Measurements from ENCODE around the gene KDSR. TPM values are rescaled to one million over a fixed set of nuclear protein-coding genes. Genes with fewer than 3 reads are reported as not detected.

KDSR gene
- total RNA-seq, 1 experiment from 2014 or later = 108 TPM

DNA sequence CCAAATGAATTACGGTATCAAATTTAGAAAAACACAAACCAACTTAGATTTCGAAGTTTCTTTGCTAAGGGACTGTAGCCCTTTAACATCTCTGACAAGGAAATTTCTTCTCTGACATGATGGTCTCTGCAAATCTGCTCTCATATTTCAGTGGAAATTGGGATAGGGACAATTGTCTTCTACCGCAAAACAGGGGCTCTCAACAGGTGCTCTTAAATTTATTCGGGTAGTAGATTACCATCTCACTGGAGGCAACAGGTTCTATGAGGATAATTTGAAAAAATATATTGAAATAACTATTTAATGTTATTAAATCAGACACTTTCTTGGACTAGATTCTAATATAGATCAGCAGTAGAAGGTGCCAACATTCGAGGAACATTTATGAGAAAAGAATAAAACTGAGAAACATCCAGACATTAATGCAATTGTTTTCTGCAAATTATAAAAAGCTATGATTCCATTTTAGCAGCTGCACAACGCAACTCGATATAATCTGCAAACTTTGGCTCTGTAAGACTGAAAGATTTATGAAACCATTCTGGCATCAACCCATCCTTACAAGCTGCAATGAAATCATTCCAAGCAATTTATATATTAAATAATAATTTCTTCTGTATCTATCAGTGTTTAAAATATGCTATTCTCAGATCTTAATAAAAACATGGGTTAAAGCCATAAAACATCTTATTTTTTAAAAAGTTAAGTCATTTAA lies 37.4 kb downstream of the KDSR start:
- Mint-ChIP-seq H3K9me3 (ENCODE audit: unreplicated experiment) (no peaks in the 10 kb centered on the region), H3K27me3 (ENCODE audit: insufficient read depth, unreplicated experiment) (no peaks in the 10 kb centered on the region), H3K36me3 (ENCODE audit: insufficient read depth, unreplicated experiment) (peaks cover 55% of the 10 kb centered on the region), H3K4me1 (ENCODE audit: insufficient read depth, unreplicated experiment) (no peaks in the 10 kb centered on the region), H3K27ac (ENCODE audit: low read depth, unreplicated experiment) (no peak overlapping the region), H3K4me3 (ENCODE audit: unreplicated experiment) (no peak overlapping the region)
- intact Hi-C loops (cut with micrococcal nuclease) = no loop called here
- DNase-seq (ENCODE audit: unreplicated experiment) = no peak
- no TSS peak for BruUV-seq (replicated peaks)
- POLR2A ChIA-PET = no interaction called here
- CTCF ChIA-PET = interaction anchor here (1.3 kb wide), 1 partner anchor 10 kb away, joined by 5 read pairs; no protein-coding TSS in a partner anchor
- no peak for TF ChIP-seq CTCF (IDR thresholded peaks at IDR 0.05; ENCODE audit: unreplicated experiment)

- TF ChIP-seq CTCF (IDR thresholded peaks at IDR 0.05; ENCODE audit: unreplicated experiment) = no peak
- no TSS peak for BruUV-seq (replicated peaks)
- Mint-ChIP-seq H3K27me3 (ENCODE audit: insufficient read depth, unreplicated experiment) (no peaks in the 10 kb centered on the region), H3K9me3 (ENCODE audit: unreplicated experiment) (no peaks in the 10 kb centered on the region), H3K4me1 (ENCODE audit: insufficient read depth, unreplicated experiment) (peaks cover 8% of the 10 kb centered on the region), H3K27ac (ENCODE audit: low read depth, unreplicated experiment) (no peak overlapping the region), H3K4me3 (ENCODE audit: unreplicated experiment) (no peak overlapping the region), H3K36me3 (ENCODE audit: insufficient read depth, unreplicated experiment) (peaks cover 20% of the 10 kb centered on the region)
- DNase-seq (ENCODE audit: unreplicated experiment) = no peak
- intact Hi-C loops (cut with micrococcal nuclease) = no loop called here
- ChIA-PET POLR2A (interaction anchor here (0.7 to 5.4 kb wide), 3 partner anchors 10 to 309 kb away, joined by 3 to 17 read pairs (median 3); no protein-coding TSS in a partner anchor), CTCF (interaction anchor here (0.6 to 6.5 kb wide), 10 partner anchors 9 to 1002 kb away, joined by 3 to 100 read pairs (median 3); no protein-coding TSS in a partner anchor)
Observed at GRCh38 chr18:63326011-63326410, 41.0 kb downstream of the KDSR start.

DNA sequence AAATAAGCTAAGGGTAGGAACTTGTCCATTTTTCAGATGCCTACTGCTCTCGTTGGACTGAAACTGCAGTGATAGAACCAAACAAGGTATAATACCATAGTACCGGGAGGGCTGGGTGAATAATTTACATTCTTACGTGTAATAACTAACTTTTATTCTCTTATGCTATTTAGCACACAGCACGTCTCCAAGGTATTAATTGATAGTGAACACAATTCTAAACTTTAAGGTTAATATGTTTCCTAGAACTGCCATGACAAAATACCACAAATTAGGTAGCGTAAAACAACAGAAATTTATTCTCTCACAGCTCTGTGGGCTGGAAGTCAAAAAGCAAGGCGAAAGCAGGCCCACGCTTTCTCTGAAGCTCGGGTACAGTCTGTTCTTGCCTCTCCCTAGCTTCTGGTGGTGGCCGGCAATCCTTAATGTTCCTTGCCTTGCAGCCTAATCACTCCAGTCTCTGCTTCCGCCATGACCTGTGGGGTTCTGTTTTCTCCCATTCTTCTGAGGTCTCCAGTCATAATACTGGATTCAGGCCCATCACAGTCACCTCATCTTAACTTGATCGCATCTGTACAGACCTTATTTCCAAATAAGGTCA lies 41.8 kb downstream of the KDSR start:
- Mint-ChIP-seq H3K4me1 (ENCODE audit: insufficient read depth, unreplicated experiment) (peaks cover 8% of the 10 kb centered on the region), H3K36me3 (ENCODE audit: insufficient read depth, unreplicated experiment) (peaks cover 17% of the 10 kb centered on the region), H3K9me3 (ENCODE audit: unreplicated experiment) (no peaks in the 10 kb centered on the region), H3K27me3 (ENCODE audit: insufficient read depth, unreplicated experiment) (no peaks in the 10 kb centered on the region), H3K27ac (ENCODE audit: low read depth, unreplicated experiment) (no peak overlapping the region), H3K4me3 (ENCODE audit: unreplicated experiment) (no peak overlapping the region)
- CTCF ChIA-PET = interaction anchor here (0.9 to 6.5 kb wide), 9 partner anchors 8 to 310 kb away, joined by 3 to 100 read pairs (median 5); no protein-coding TSS in a partner anchor
- intact Hi-C loops (cut with micrococcal nuclease) = no loop called here
- no peak for DNase-seq (ENCODE audit: unreplicated experiment)
- BruUV-seq (replicated peaks) = no TSS peak
- no peak for TF ChIP-seq CTCF (IDR thresholded peaks at IDR 0.05; ENCODE audit: unreplicated experiment)
- POLR2A ChIA-PET = interaction anchor here (0.6 to 5.4 kb wide), 7 partner anchors 11 to 980 kb away, joined by 3 to 17 read pairs (median 4); partner anchors contain the start of gene VPS4B

Measured in MCF 10A (cell line).